HK-2 (cell line): ENCODE data around the gene TMEM151B.
"Not testable (repeated sequence)": the region's sequence is repeated elsewhere in the genome, so short reads cannot be mapped to it uniquely, and the experiment has no call there.

Source experiments
- DNase-seq: peaks from one replicate; pipeline ENCODE4 v3.0.0-alpha.2; 2018; ENCODE audit not compliant: unreplicated experiment

Gene TMEM151B

GRCh38 chr6:44304282-44305199 is 34.3 kb downstream of the TMEM151B start:
- peak; percentile 49 for DNase-seq

DNA sequence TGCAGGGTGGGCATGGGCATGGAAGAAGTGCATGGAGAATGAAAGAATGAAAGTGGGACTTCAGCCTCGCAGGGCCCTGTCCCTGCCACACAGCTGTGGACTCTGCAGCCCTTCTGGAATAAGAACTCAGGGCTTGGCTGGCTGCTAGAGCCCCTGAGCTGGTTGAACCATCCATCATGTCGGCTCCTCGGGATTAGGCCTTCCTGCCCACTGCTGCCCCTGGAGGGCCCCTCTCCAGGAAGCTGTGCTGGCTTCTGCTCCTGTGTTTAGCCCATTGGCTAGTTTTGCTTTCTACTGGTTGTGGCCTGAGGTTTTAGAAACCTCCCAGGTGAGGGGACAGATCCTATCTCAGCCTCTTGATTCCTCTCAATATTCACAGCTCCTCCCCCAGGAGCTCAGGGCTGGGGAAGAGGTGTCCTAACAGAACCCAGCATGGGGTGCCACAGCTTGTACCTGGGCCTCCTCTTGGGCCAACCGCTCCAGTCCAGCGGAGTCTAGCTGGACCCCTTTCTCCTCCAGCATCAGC is 35.0 kb downstream of the TMEM151B start:
- DNase-seq, result no peak

DNA sequence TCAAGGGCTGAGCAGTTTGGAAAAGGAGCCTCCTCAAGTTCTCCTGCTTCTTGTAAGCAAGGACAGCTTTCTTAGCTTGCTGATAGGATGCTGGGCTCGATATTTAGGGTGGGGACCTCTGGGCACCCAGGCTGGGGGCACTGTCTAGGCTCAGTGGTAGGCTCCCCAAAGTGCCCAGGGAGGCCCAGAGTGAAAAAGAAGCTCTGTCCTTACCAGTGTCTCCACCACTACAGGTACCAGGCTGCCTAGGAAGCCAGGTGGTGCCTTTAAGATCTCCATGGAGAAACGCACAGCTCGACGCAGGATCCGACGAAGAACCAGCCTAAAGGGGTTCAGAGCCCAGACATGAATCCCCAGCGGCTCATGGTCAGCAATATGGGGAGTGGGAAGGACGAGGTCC is 36.5 kb downstream of the TMEM151B start:
- no peak for DNase-seq

DNA sequence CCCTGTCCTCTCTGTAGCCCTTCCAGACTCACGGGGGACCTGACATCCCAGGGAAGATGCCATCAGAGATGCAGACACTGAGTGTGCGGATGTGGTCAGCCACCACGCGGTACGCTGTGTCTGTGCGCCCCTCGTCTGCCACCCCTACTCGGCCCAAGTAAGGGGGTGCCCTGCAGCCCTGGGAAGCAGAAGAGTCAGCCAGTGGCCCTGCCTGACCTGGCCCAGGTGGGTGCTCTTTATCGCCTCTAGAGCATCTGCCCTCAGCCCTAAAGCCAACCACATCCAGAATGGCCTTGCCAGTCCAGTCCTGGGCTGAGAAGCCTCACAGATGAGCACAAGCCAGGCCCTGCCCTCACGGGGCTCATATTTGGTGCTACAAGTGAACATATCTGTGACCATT is 37.0 kb downstream of the TMEM151B start:
- no peak for DNase-seq

DNA sequence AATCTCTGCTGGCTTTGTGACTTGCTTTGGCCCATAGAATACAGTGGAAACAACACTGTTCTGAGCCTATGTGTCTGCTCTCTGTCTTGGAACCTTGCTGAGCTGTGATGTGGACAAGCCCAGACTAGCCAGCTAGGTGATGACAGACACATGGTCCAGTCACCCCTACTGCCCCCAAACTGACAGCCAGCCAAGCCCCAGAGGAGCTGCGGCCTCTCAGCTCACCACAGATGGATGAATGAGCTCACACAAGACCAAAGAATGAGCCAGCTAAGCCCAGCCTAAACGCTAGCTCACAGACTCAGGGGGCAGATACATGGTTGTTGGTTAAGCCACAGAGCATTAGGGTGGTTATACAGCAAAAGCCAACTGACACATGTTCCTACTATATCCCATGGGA is 38.8 kb downstream of the TMEM151B start:
- DNase-seq, result no peak

DNA sequence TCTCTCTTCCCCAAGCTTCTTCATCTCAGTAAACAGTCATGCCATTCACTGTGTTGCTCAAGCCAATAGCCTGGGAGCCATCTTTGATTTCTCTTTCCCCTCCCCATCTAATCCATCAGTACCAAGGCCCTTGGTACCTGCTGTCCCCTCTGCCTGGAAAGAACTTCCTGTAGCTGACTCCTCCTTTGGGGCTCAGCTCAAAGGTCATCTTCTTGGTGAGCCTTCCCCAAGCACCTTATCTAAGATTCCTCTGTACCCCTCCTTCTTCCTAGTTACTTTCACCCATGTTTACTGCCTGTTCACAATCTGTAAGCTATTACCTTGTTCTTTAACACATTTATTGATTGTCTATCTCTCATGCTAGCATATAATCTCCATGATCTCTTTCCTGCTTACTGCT is 39.4 kb downstream of the TMEM151B start:
- DNase-seq, result no peak

- no peak for DNase-seq
These were observed 40.0 kb downstream of the TMEM151B start for GRCh38 chr6:44310241-44310640.

- no peak for DNase-seq
These were observed 41.1 kb downstream of the TMEM151B start for GRCh38 chr6:44311304-44311703.

GRCh38 chr6:44311767-44312166 is 41.5 kb downstream of the TMEM151B start:
- DNase-seq, result no peak

DNA sequence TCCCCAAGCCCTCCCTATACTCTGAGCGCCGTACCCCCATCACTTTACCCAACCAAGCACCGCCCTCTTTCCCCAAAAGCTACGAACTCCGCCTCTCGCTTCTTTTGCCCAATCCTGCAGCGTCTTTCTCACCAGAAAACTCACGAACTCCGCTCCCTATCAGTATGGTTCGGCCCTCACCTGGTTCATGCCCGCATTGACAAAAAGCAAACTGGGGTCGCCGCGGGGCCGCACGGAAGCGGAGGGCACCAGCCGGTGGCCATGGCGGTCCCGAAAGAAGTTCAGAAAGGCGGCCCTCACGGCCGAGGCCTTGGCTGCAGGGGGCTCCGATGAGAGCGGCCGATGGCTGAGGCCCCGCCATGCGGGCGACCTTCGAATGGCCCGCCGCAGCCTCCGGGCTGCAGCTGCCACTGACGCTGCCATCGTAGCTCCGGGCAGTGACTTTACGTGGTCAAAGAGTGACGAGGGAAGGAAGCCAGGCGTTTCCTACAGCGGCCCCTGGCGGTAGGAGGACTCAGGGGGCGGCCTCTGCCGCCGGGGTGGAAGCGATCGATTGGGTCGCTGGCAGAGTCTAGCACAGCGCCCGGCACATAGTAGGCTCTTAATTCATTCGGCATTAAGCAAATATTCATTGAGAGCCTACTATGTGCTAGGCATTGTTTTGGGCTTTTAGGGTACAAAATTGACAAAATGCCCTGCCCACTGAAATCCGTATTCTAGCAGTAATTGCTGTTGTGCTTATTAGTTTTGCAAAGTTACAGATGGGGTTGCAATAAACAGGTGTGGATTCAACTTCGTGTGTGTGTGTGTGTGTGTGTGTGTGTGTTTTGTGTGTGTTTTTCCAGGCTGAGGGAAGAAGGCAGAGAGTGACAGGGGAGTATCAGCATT is 42.9 kb downstream of the TMEM151B start, which contains the start of gene AARS2:
TSS of gene AARS2 (minus strand) at position 447 of the 888 bp plus-strand sequence. CDS start at position 423, 24 bp downstream.
- peak; percentile 88 for DNase-seq

GRCh38 chr6:44314657-44315056 is 44.4 kb downstream of the TMEM151B start:
- not testable (repeated sequence) for DNase-seq

DNA sequence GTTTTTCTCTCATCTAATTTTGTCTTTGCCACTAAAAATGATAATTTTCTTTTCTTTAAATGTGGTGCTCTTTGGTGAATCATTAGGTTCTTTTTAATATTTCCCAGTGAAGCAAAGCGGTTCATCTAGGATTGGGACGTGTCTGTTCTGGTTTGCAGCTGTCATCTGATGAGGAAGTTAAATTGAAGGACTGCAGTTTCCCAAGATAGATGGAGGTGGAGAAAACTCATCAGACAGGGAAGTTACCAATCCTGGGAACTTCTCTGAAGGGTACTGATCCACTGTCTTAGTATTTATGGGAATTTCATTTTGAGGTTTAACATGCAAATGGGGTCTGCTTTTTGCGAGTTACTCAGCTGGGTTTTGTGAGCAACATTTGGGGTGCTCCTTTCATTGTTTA is 45.3 kb downstream of the TMEM151B start:
- no peak for DNase-seq

- no peak for DNase-seq
These were observed 45.7 kb downstream of the TMEM151B start for GRCh38 chr6:44315951-44316350.

DNA sequence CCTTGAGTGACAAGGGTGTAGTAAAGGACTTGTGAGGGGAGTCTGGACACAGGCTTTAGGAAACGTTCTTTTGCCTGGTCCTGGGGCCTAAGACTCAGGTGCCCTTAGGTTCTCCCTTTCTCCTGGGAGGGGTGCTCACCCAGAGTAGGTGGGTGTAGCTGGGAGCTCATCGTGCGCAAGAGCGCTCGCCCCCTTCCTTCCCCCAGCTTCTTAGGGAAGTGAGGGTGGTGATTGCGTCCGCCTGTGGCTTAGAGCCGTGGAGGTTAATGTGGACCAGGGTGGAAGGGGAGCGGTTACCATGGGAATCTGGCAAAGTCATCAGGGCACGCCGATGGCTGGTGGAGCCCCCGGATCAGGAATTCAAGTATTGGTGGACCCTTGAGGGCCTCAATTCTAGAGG is 46.2 kb downstream of the TMEM151B start:
- DNase-seq, result no peak

- not testable (repeated sequence) for DNase-seq
These were observed 46.9 kb downstream of the TMEM151B start for GRCh38 chr6:44317136-44317631.

- no peak for DNase-seq
These were observed 51.0 kb downstream of the TMEM151B start for GRCh38 chr6:44321210-44321609.

DNA sequence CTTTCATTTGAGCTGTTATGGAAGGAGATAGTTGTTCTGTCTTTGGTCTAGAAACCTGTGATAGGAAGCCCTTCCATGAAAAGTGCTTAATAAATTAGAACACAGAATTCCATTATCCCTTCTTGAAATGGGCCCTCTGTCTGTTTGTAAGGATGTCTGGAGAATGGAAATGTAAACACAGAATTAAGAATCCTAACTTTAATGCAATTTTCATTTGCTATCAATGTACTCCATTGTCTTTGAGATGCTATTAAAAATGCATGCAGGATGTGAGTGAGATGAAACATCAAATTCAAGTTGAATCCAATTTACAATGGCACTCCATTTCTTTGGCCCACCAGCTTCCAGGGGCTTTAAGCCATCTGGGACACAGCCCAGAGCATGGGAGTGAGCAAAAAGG is 56.8 kb downstream of the TMEM151B start:
- no peak for DNase-seq

DNA sequence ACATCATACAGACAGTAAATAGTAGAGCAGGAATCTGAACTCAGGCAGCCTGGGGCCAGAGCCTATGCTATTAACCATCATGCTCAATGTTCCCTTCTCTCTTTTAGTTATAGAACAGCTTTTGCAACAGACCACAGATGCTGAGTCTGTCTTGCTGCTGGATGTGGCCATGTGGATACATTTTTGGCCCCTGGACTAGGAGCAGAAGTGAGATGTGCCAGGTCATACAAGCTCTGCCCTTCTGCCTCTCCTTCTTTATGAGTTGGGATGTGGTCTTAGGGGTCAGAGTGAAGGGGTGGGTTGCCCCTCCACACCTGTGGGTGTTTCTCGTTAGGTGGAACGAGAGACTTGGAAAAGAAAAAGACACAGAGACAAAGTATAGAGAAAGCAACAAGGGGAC is 57.5 kb downstream of the TMEM151B start:
- no peak for DNase-seq

DNA sequence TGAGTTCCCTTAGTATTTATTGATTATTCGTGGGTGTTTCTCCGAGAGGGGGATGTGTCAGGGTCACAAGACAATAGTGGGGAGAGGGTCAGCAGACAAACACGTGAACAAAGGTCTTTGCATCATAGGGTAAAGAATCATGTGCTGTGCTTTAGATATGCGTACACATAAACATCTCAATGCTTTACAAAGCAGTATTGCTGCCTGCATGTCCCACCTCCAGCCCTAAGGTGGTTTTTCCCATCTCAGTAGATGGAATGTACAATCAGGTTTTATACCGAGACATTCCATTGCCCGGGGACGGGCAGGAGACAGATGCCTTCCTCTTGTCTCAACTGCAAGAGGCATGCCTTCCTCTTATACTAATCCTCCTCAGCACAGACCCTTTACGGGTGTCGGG is 58.0 kb downstream of the TMEM151B start:
- not testable (repeated sequence) for DNase-seq

DNA sequence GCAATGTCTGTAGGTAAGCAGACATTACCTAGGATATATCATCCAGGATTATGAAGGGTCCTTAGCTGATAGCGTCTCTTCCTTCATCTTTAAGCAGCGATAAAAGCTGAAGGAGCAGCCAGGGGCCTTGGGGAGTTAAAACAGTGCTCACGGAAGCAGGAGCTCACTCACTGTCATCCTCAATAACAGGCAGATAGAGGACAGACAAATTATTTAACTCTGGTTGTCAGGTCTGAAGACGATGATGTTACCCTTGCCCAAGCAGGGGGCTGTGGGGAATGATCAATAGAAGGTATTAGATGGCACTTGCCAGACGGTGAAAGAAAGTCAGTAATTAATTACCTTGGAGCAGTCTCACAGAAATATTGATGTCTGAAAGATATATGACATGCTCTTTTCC is 59.6 kb downstream of the TMEM151B start:
- DNase-seq, result no peak

- DNase-seq, result peak; percentile 31
These were observed 62.3 kb downstream of the TMEM151B start for GRCh38 chr6:44332585-44332984.

GRCh38 chr6:44333273-44333919 is 63.1 kb downstream of the TMEM151B start:
- no peak for DNase-seq
